ENCODE results near the gene KRI1. TPM values are rescaled to one million over a fixed set of nuclear protein-coding genes. Genes with fewer than 3 reads are reported as not detected.

KRI1 gene
- total RNA-seq, 4 donors from 2014 or later: 16.8 to 24.1 (median 19.9) TPM

- no peak for TF ChIP-seq POLR2A (IDR thresholded peaks at IDR 0.05)
- TF ChIP-seq CTCF (IDR thresholded peaks at IDR 0.05 in 4 of 5, conservative IDR thresholded peaks at IDR 0.05 in 1 of 5): no peak
- Histone ChIP-seq H3K4me1 (peaks cover 4 to 7% of the 10 kb centered on the region in 2 donors), H3K27ac (no peak overlapping the region), H3K27me3 (no peaks in the 10 kb centered on the region), H3K9me3 (no peaks in the 10 kb centered on the region), H3K4me3 (no peak overlapping the region), H3K36me3 (peaks cover 0 to 51% of the 10 kb centered on the region in 2 donors)
- ATAC-seq (no peak), DNase-seq (no peak)
- intact Hi-C loops (cut with DNase I; ENCODE audit: low total_unique reads): loop anchor here (10.0 kb wide), 1 partner anchor 275 kb away; the partner anchor contains the start of gene TMED1
- in situ Hi-C loops (cut with MboI; ENCODE audit: low sequenced_read_pairs in 4 of 4): loop anchor here in 2 of 4 donors (10.0 to 25.0 kb wide), 2 partner anchors 55 to 148 kb away; partner anchors contain the start of genes CDC37 (in 1 of the 2), KEAP1 (in 1 of the 2) and PDE4A (in 1 of the 2)
These were observed 5.7 kb downstream of the KRI1 start for GRCh38 chr19:10560154-10560553.

- DNase-seq: no peak
- intact Hi-C loops (cut with DNase I; ENCODE audit: low total_unique reads) (no loop called here), in situ Hi-C loops (cut with MboI; ENCODE audit: low sequenced_read_pairs in 4 of 4) (loop anchor here in 1 of 4 donors (25.0 kb wide), 1 partner anchor 145 kb away; the partner anchor contains the start of genes CDC37 and PDE4A)
- H3K9me3 ChIP-seq: no peaks in the 10 kb centered on the region
- H3K27ac ChIP-seq: no peak overlapping the region
- no peak for ATAC-seq
- no peaks in the 10 kb centered on the region for H3K4me1 ChIP-seq
- no peaks in the 10 kb centered on the region for H3K27me3 ChIP-seq
- no peak for TF ChIP-seq POLR2A (IDR thresholded peaks at IDR 0.05)
- no peak for TF ChIP-seq CTCF (IDR thresholded peaks at IDR 0.05 in 4 of 5, conservative IDR thresholded peaks at IDR 0.05 in 1 of 5)
- H3K4me3 ChIP-seq: no peak overlapping the region
- peaks cover 0 to 69% of the 10 kb centered on the region in 2 donors for H3K36me3 ChIP-seq
These were observed 8.1 kb downstream of the KRI1 start for GRCh38 chr19:10557603-10558197.

GRCh38 chr19:10555610-10555973 is 10.2 kb downstream of the KRI1 start:
- H3K4me1 ChIP-seq: no peaks in the 10 kb centered on the region
- peaks cover 0 to 87% of the 10 kb centered on the region in 2 donors for H3K36me3 ChIP-seq
- in situ Hi-C loops (cut with MboI; ENCODE audit: low sequenced_read_pairs in 4 of 4) (loop anchor here in 1 of 4 donors (25.0 kb wide), 1 partner anchor 143 kb away; the partner anchor contains the start of genes CDC37 and PDE4A), intact Hi-C loops (cut with DNase I; ENCODE audit: low total_unique reads) (no loop called here)
- TF ChIP-seq CTCF (IDR thresholded peaks at IDR 0.05 in 4 of 5, conservative IDR thresholded peaks at IDR 0.05 in 1 of 5): no peak
- no peak for TF ChIP-seq POLR2A (IDR thresholded peaks at IDR 0.05)
- DNase-seq (no peak), ATAC-seq (no peak)
- no peaks in the 10 kb centered on the region for H3K27me3 ChIP-seq
- H3K27ac ChIP-seq: peak overlapping the region in 1 of 4 donors; percentile 53
- H3K4me3 ChIP-seq: no peak overlapping the region
- no peaks in the 10 kb centered on the region for H3K9me3 ChIP-seq

- H3K27ac ChIP-seq: peak overlapping the region in 1 of 4 donors; percentile 53
- DNase-seq: no peak
- intact Hi-C loops (cut with DNase I; ENCODE audit: low total_unique reads) (no loop called here), in situ Hi-C loops (cut with MboI; ENCODE audit: low sequenced_read_pairs in 4 of 4) (loop anchor here in 1 of 4 donors (25.0 kb wide), 1 partner anchor 143 kb away; the partner anchor contains the start of genes CDC37 and PDE4A)
- no peaks in the 10 kb centered on the region for H3K4me1 ChIP-seq
- H3K9me3 ChIP-seq: no peaks in the 10 kb centered on the region
- no peak overlapping the region for H3K4me3 ChIP-seq
- no peaks in the 10 kb centered on the region for H3K27me3 ChIP-seq
- no peak for TF ChIP-seq POLR2A (IDR thresholded peaks at IDR 0.05)
- TF ChIP-seq CTCF (IDR thresholded peaks at IDR 0.05 in 4 of 5, conservative IDR thresholded peaks at IDR 0.05 in 1 of 5): no peak
- no peak for ATAC-seq
- peaks cover 0 to 87% of the 10 kb centered on the region in 2 donors for H3K36me3 ChIP-seq
These were observed 10.8 kb downstream of the KRI1 start for GRCh38 chr19:10554760-10555609.

Measured in gastrocnemius medialis (tissue), 4 donors.